Glomerular visceral epithelial cell (primary cell): ENCODE measurements around the gene KDM7A.
"Not testable (repeated sequence)": the region's sequence is repeated elsewhere in the genome, so short reads cannot be mapped to it uniquely, and the experiment has no call there.

Source experiments
- DNase-seq: peaks from one replicate; pipeline ENCODE4 v3.0.0-alpha.2; 2016; ENCODE audit errors: extremely low spot score

KDM7A gene

GRCh38 chr7:140160308-140160707, 16.5 kb downstream of the KDM7A start:
- DNase-seq, result no peak

GRCh38 chr7:140159497-140159896, 17.3 kb downstream of the KDM7A start:
- DNase-seq, result peak; percentile 3

- DNase-seq, result no peak
Observed at GRCh38 chr7:140156460-140157080, 20.2 kb downstream of the KDM7A start.

GRCh38 chr7:140155428-140155827, 21.4 kb downstream of the KDM7A start:
- DNase-seq, result no peak

GRCh38 chr7:140153666-140154161, 23.1 kb downstream of the KDM7A start:
- no peak for DNase-seq

- DNase-seq, result no peak
Observed at GRCh38 chr7:140146574-140146973, 30.2 kb downstream of the KDM7A start.

- no peak for DNase-seq
Observed at GRCh38 chr7:140145709-140146108, 31.1 kb downstream of the KDM7A start.

- DNase-seq, result no peak
Observed at GRCh38 chr7:140144821-140145220, 32.0 kb downstream of the KDM7A start.

- no peak for DNase-seq
Observed at GRCh38 chr7:140143997-140144396, 32.8 kb downstream of the KDM7A start.

- no peak for DNase-seq
Observed at GRCh38 chr7:140142031-140142430, 34.8 kb downstream of the KDM7A start.

- DNase-seq, result no peak
Observed at GRCh38 chr7:140141256-140141655, 35.5 kb downstream of the KDM7A start.

- no peak for DNase-seq
Observed at GRCh38 chr7:140137078-140137477, 39.7 kb downstream of the KDM7A start.

GRCh38 chr7:140136073-140136472, 40.7 kb downstream of the KDM7A start:
- no peak for DNase-seq

- DNase-seq, result no peak
Observed at GRCh38 chr7:140134039-140134438, 42.7 kb downstream of the KDM7A start.

GRCh38 chr7:140127360-140128127, 49.2 kb downstream of the KDM7A start:
- DNase-seq, result no peak

GRCh38 chr7:140126435-140127034, 50.2 kb downstream of the KDM7A start:
- DNase-seq, result no peak

- DNase-seq, result no peak
Observed at GRCh38 chr7:140122965-140123364, 53.8 kb downstream of the KDM7A start.

GRCh38 chr7:140121326-140121725, 55.5 kb downstream of the KDM7A start:
- DNase-seq, result no peak

GRCh38 chr7:140114817-140115216, 62.0 kb downstream of the KDM7A start:
- not testable (repeated sequence) for DNase-seq

- not testable (repeated sequence) for DNase-seq
Observed at GRCh38 chr7:140108777-140109176, 68.0 kb downstream of the KDM7A start.

- no peak for DNase-seq
Observed at GRCh38 chr7:140096459-140096858, 80.3 kb downstream of the KDM7A start.

GRCh38 chr7:140093375-140093774, 83.4 kb downstream of the KDM7A start:
- DNase-seq, result no peak

- no peak for DNase-seq
Observed at GRCh38 chr7:140085447-140085846, 91.3 kb downstream of the KDM7A start.
